WTC11 (cell line): ENCODE measurements around the gene C5orf63. TPM values are rescaled to one million over a fixed set of nuclear protein-coding genes. Genes with fewer than 3 reads are reported as not detected.

Experiments
- ATAC-seq: fragments of 200-7000 bp; cut with Tn5 transposase; 2 replicates; pipeline ENCODE4 v1.10.0; 2021; ENCODE audit warnings: mild to moderate bottlenecking, moderate library complexity
- CTCF ChIA-PET: fragments of 300-600 bp; sonication (Branson Sonifier 250); formaldehyde crosslinking; loops from one replicate; lab custom pipeline; 2021; ENCODE audit warnings: antibody characterized with exemption; lab: Charles Lee
- POLR2A ChIA-PET: fragments of 350-600 bp; sonication (Branson Sonifier 250); formaldehyde crosslinking; loops from one replicate; lab custom pipeline; 2021; ENCODE audit warnings: antibody characterized with exemption; lab: Charles Lee
- DNase-seq: peaks from one replicate; pipeline ENCODE4 v3.0.0; 2021; ENCODE audit warnings: low spot score
- H3K27ac Mint-ChIP-seq: 2 replicates; pipeline ENCODE4 v1.8.0; 2021; ENCODE audit warnings: mixed read lengths
- H3K27me3 Mint-ChIP-seq: 2 replicates; pipeline ENCODE4 v1.8.0; 2021; ENCODE audit warnings: low read depth, mild to moderate bottlenecking, moderate library complexity, mixed read lengths
- H3K36me3 Mint-ChIP-seq: 2 replicates; pipeline ENCODE4 v1.8.0; 2021; ENCODE audit warnings: mixed read lengths
- H3K4me1 Mint-ChIP-seq: 2 replicates; pipeline ENCODE4 v1.8.0; 2022; ENCODE audit warnings: mixed read lengths
- H3K4me3 Mint-ChIP-seq: 2 replicates; pipeline ENCODE4 v1.8.0; 2021; ENCODE audit warnings: mild to moderate bottlenecking, moderate library complexity, mixed read lengths
- H3K9me3 Mint-ChIP-seq: 2 replicates; pipeline ENCODE4 v1.8.0; 2021; ENCODE audit warnings: mixed read lengths
- ATF1 ChIP-seq: sonication (generic); formaldehyde crosslinking; IDR thresholded peaks from 2 replicates; pipeline ENCODE4 v1.8.1; 2023; ENCODE audit warnings: mild to moderate bottlenecking, moderate library complexity, missing genetic modification reagents
- ESRRA ChIP-seq: sonication (generic); formaldehyde crosslinking; IDR thresholded peaks from 2 replicates; pipeline ENCODE4 v1.8.1; 2022; ENCODE audit warnings: mild to moderate bottlenecking, missing genetic modification reagents, borderline replicate concordance
- FOXK1 ChIP-seq: sonication (generic); formaldehyde crosslinking; IDR thresholded peaks from 2 replicates; pipeline ENCODE4 v1.8.0; 2022; ENCODE audit warnings: mild to moderate bottlenecking, moderate library complexity, missing genetic modification reagents
- FOXP1 ChIP-seq: sonication (generic); formaldehyde crosslinking; IDR thresholded peaks from 2 replicates; pipeline ENCODE4 v1.8.0; 2022; ENCODE audit warnings: missing genetic modification reagents, mild to moderate bottlenecking, moderate library complexity, borderline replicate concordance
- GABPB1 ChIP-seq: sonication (generic); formaldehyde crosslinking; IDR thresholded peaks from 2 replicates; pipeline ENCODE4 v1.8.1; 2023; ENCODE audit warnings: mild to moderate bottlenecking, missing genetic modification reagents
- JUN ChIP-seq: sonication (generic); formaldehyde crosslinking; IDR thresholded peaks from 2 replicates; pipeline ENCODE4 v1.8.0; 2023; ENCODE audit warnings: mild to moderate bottlenecking, missing genetic modification reagents
- NFYB ChIP-seq: sonication (generic); formaldehyde crosslinking; conservative IDR thresholded peaks from 2 replicates; pipeline ENCODE4 v1.8.0; 2022; ENCODE audit warnings: low read depth, missing genetic modification reagents
- PRRX2 ChIP-seq: fragments of 250-450 bp; sonication (Bioruptor Pico); IDR thresholded peaks from 2 replicates; pipeline ENCODE4 v1.8.0; 2021; ENCODE audit warnings: mild to moderate bottlenecking
- SP1 ChIP-seq: sonication (generic); formaldehyde crosslinking; conservative IDR thresholded peaks from 2 replicates; pipeline ENCODE4 v1.8.1; 2022; ENCODE audit warnings: missing genetic modification reagents
- TEAD1 ChIP-seq: sonication (generic); formaldehyde crosslinking; IDR thresholded peaks from 2 replicates; pipeline ENCODE4 v1.8.0; 2022; ENCODE audit warnings: mild to moderate bottlenecking, missing genetic modification reagents
- ZNF219 ChIP-seq: sonication (generic); formaldehyde crosslinking; IDR thresholded peaks from 2 replicates; pipeline ENCODE4 v1.8.0; 2023; ENCODE audit warnings: missing genetic modification reagents, mild to moderate bottlenecking, borderline replicate concordance
- ZNF396 ChIP-seq: fragments of 250-450 bp; sonication (Bioruptor Pico); IDR thresholded peaks from 2 replicates; pipeline ENCODE4 v1.8.0; 2021; ENCODE audit warnings: mild to moderate bottlenecking, moderate library complexity, borderline replicate concordance
- total RNA-seq: library from RNA; stranded (reverse); gene quantifications from 3 replicates; pipeline ENCODE4 v1.2.3, GENCODE V29; 2021
- TF ChIP-seq, protein P1 (sequence below): fragments of 250-450 bp; sonication (Bioruptor Pico); conservative IDR thresholded peaks from 2 replicates; pipeline ENCODE4 v1.9.0; 2021; ENCODE audit warnings: mild to moderate bottlenecking
- TF ChIP-seq, protein P2 (sequence below): fragments of 200-600 bp; IDR thresholded peaks from 2 replicates; pipeline ENCODE4 v1.8.0; 2022; ENCODE audit warnings: antibody characterized with exemption
- TF ChIP-seq, protein P3 (sequence below): sonication (generic); formaldehyde crosslinking; IDR thresholded peaks from 2 replicates; pipeline ENCODE4 v1.8.1; 2022; ENCODE audit warnings: low read depth, mild to moderate bottlenecking, moderate library complexity, missing genetic modification reagents, borderline replicate concordance
- TF ChIP-seq, protein P4 (sequence below): sonication (generic); formaldehyde crosslinking; IDR thresholded peaks from 2 replicates; pipeline ENCODE4 v1.8.0; 2022; ENCODE audit warnings: mild to moderate bottlenecking, missing genetic modification reagents
- TF ChIP-seq, protein P5 (sequence below): sonication (generic); formaldehyde crosslinking; IDR thresholded peaks from 2 replicates; pipeline ENCODE4 v1.8.1; 2022; ENCODE audit warnings: low read depth, missing genetic modification reagents, borderline replicate concordance
- TF ChIP-seq, protein P6 (sequence below): fragments of 250-450 bp; sonication (Bioruptor Pico); IDR thresholded peaks from 2 replicates; pipeline ENCODE4 v1.9.0; 2021; ENCODE audit warnings: moderate library complexity, mild to moderate bottlenecking, inconsistent platforms, borderline replicate concordance
- TF ChIP-seq, protein P7 (sequence below): sonication (generic); formaldehyde crosslinking; IDR thresholded peaks from 2 replicates; pipeline ENCODE4 v1.8.0; 2022; ENCODE audit warnings: missing genetic modification reagents
- TF ChIP-seq, protein P8 (sequence below): sonication (generic); formaldehyde crosslinking; IDR thresholded peaks from 2 replicates; pipeline ENCODE4 v1.8.1; 2022; ENCODE audit warnings: mild to moderate bottlenecking, missing genetic modification reagents, moderate library complexity, borderline replicate concordance

Gene C5orf63
- total RNA-seq, 1 experiment from 2014 or later = 3.1 TPM

DNA sequence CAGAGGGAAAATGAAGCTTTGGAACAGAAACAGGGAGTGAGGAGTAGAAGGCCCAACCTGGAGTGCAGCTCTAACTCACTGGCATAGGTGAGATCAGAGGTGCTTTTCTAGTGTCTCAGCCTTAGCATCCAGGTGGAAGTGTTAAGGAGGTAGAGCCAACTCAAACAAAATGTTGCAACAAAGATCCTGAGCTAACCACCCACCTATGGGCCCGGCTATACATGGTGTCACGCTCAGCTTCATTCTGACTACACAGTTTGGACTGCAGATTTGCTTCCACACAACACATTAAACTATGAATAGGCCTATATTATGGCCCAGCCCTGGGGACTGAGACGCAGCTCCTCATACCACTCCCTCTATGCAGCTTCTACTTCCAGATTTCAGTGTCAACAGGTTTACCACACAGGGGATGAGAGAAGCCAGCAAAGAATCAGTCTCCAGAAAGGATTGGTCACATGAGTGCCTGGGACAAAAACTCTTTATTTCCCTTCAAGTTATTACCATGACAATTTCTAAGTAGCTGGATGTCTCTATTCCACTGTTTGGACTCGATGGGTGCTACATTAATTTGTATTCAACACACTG is 9.0 kb downstream of the C5orf63 start:
- ChIA-PET CTCF (no interaction called here), POLR2A (no interaction called here)
- no peaks in the 10 kb centered on the region for H3K36me3 Mint-ChIP-seq
- no peaks in the 10 kb centered on the region for H3K27me3 Mint-ChIP-seq
- TF ChIP-seq ESRRA (CRISPR knock-in tag) (no peak), SP1 (no peak)
- no peak for ATAC-seq
- H3K9me3 Mint-ChIP-seq = no peaks in the 10 kb centered on the region
- no peak overlapping the region for H3K4me3 Mint-ChIP-seq
- DNase-seq = no peak
- H3K27ac Mint-ChIP-seq = no peak overlapping the region
- peaks cover 16% of the 10 kb centered on the region for H3K4me1 Mint-ChIP-seq

DNA sequence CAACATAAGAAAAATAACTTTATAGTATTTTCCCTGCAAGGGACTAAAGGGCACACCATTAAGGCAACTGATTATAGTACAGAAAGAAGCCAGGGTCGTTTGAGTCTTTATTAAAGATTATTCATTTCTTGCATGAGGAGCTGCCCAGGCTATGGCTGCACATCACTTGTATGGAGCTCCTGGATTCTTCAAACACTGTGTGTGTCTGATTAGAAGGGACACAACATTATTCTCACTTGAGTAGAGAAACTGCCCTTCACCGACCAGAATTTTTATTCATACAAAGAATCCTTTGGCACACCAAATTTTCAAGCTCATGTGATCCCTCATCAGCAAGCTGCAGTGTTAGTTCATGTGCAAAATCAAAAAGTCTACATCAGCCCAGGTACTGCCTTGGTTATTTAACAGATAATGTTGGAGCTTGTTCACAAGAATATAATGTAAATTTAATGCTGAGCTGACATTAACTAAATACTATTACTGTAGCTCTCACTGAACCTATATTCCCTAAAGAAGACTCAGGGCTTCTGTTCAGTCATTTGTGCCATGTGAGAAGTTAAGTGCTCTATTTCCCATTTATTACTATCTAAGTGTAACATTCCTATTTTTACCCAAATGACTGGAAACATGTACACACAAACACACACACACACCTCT is 9.9 kb downstream of the C5orf63 start:
- no peak for DNase-seq
- no peak overlapping the region for H3K4me3 Mint-ChIP-seq
- no peaks in the 10 kb centered on the region for H3K27me3 Mint-ChIP-seq
- ChIA-PET POLR2A (interaction anchor here (0.8 kb wide), 1 partner anchor 9 kb away, joined by 3 read pairs; no protein-coding TSS in a partner anchor), CTCF (no interaction called here)
- H3K36me3 Mint-ChIP-seq = no peaks in the 10 kb centered on the region
- TF ChIP-seq PRRX2 (CRISPR knock-in tag) (no peak), NFYB (CRISPR knock-in tag) (no peak), ATF1 (CRISPR knock-in tag) (no peak), FOXK1 (no peak), ZNF396 (no peak), GABPB1 (CRISPR knock-in tag) (no peak), ESRRA (CRISPR knock-in tag) (no peak), FOXP1 (no peak), JUN (CRISPR knock-in tag) (no peak), TEAD1 (no peak), ZNF219 (no peak)
- TF ChIP-seq, protein P1, sequence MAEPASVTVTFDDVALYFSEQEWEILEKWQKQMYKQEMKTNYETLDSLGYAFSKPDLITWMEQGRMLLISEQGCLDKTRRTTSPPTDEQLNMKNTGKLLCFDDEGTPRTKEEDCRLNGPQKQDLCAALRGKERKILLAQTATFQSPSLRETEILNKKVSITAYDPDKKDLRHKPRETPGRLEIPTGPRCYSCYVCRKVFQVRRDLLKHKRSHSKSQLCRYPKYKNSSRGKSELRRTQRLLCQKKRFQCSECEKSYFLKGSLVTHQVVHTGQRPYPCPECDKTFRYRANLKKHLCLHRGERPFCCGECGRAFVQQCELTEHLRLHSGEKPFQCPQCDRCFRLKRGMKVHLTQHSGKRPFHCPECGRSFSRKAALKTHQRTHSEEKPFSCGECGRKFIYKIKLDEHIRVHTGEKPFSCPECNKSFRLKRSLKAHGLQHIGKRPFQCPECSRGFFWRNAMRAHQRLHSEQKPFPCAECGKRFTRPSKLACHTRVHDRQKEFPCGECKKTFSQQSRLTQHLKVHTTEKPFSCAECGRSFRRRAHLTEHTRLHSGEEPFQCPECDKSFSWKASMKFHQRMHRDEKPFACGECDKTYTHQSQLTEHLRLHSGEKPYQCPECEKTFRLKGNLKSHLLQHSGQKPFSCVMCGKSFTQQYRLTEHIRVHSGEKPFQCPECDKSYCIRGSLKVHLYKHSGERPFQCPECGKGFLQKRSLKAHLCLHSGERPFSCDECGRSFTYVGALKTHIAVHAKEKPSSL = no peak
- TF ChIP-seq, protein P2, sequence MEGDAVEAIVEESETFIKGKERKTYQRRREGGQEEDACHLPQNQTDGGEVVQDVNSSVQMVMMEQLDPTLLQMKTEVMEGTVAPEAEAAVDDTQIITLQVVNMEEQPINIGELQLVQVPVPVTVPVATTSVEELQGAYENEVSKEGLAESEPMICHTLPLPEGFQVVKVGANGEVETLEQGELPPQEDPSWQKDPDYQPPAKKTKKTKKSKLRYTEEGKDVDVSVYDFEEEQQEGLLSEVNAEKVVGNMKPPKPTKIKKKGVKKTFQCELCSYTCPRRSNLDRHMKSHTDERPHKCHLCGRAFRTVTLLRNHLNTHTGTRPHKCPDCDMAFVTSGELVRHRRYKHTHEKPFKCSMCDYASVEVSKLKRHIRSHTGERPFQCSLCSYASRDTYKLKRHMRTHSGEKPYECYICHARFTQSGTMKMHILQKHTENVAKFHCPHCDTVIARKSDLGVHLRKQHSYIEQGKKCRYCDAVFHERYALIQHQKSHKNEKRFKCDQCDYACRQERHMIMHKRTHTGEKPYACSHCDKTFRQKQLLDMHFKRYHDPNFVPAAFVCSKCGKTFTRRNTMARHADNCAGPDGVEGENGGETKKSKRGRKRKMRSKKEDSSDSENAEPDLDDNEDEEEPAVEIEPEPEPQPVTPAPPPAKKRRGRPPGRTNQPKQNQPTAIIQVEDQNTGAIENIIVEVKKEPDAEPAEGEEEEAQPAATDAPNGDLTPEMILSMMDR = no peak
- TF ChIP-seq, protein P3, sequence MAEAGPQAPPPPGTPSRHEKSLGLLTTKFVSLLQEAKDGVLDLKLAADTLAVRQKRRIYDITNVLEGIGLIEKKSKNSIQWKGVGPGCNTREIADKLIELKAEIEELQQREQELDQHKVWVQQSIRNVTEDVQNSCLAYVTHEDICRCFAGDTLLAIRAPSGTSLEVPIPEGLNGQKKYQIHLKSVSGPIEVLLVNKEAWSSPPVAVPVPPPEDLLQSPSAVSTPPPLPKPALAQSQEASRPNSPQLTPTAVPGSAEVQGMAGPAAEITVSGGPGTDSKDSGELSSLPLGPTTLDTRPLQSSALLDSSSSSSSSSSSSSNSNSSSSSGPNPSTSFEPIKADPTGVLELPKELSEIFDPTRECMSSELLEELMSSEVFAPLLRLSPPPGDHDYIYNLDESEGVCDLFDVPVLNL (CRISPR knock-in tag) = no peak
- TF ChIP-seq, protein P4, sequence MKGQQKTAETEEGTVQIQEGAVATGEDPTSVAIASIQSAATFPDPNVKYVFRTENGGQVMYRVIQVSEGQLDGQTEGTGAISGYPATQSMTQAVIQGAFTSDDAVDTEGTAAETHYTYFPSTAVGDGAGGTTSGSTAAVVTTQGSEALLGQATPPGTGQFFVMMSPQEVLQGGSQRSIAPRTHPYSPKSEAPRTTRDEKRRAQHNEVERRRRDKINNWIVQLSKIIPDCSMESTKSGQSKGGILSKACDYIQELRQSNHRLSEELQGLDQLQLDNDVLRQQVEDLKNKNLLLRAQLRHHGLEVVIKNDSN (CRISPR knock-in tag) = no peak
- TF ChIP-seq, protein P5, sequence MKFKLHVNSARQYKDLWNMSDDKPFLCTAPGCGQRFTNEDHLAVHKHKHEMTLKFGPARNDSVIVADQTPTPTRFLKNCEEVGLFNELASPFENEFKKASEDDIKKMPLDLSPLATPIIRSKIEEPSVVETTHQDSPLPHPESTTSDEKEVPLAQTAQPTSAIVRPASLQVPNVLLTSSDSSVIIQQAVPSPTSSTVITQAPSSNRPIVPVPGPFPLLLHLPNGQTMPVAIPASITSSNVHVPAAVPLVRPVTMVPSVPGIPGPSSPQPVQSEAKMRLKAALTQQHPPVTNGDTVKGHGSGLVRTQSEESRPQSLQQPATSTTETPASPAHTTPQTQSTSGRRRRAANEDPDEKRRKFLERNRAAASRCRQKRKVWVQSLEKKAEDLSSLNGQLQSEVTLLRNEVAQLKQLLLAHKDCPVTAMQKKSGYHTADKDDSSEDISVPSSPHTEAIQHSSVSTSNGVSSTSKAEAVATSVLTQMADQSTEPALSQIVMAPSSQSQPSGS (CRISPR knock-in tag) = no peak
- TF ChIP-seq, protein P6, sequence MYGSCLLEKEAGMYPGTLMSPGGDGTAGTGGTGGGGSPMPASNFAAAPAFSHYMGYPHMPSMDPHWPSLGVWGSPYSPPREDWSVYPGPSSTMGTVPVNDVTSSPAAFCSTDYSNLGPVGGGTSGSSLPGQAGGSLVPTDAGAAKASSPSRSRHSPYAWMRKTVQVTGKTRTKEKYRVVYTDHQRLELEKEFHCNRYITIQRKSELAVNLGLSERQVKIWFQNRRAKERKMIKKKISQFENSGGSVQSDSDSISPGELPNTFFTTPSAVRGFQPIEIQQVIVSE = no peak
- TF ChIP-seq, protein P7, sequence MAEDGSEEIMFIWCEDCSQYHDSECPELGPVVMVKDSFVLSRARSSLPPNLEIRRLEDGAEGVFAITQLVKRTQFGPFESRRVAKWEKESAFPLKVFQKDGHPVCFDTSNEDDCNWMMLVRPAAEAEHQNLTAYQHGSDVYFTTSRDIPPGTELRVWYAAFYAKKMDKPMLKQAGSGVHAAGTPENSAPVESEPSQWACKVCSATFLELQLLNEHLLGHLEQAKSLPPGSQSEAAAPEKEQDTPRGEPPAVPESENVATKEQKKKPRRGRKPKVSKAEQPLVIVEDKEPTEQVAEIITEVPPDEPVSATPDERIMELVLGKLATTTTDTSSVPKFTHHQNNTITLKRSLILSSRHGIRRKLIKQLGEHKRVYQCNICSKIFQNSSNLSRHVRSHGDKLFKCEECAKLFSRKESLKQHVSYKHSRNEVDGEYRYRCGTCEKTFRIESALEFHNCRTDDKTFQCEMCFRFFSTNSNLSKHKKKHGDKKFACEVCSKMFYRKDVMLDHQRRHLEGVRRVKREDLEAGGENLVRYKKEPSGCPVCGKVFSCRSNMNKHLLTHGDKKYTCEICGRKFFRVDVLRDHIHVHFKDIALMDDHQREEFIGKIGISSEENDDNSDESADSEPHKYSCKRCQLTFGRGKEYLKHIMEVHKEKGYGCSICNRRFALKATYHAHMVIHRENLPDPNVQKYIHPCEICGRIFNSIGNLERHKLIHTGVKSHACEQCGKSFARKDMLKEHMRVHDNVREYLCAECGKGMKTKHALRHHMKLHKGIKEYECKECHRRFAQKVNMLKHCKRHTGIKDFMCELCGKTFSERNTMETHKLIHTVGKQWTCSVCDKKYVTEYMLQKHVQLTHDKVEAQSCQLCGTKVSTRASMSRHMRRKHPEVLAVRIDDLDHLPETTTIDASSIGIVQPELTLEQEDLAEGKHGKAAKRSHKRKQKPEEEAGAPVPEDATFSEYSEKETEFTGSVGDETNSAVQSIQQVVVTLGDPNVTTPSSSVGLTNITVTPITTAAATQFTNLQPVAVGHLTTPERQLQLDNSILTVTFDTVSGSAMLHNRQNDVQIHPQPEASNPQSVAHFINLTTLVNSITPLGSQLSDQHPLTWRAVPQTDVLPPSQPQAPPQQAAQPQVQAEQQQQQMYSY (CRISPR knock-in tag) = no peak
- TF ChIP-seq, protein P8, sequence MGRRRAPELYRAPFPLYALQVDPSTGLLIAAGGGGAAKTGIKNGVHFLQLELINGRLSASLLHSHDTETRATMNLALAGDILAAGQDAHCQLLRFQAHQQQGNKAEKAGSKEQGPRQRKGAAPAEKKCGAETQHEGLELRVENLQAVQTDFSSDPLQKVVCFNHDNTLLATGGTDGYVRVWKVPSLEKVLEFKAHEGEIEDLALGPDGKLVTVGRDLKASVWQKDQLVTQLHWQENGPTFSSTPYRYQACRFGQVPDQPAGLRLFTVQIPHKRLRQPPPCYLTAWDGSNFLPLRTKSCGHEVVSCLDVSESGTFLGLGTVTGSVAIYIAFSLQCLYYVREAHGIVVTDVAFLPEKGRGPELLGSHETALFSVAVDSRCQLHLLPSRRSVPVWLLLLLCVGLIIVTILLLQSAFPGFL (CRISPR knock-in tag) = no peak
- no peaks in the 10 kb centered on the region for H3K9me3 Mint-ChIP-seq
- no peak overlapping the region for H3K27ac Mint-ChIP-seq
- H3K4me1 Mint-ChIP-seq = peaks cover 12% of the 10 kb centered on the region
- no peak for ATAC-seq
